Stomach smooth muscle (tissue), 2 donors: ENCODE data around the gene NEDD9.

Experiments
- H3K27ac ChIP-seq: one replicate; pipeline ENCODE4 v1.7.0; 2013; ENCODE audit warnings: mild to moderate bottlenecking, low read length, inconsistent platforms
- H3K27me3 ChIP-seq, 2 donors: one replicate each; pipeline ENCODE4 v1.7.0; 2013; ENCODE audit warnings: low read length in 2 of 2; ENCODE audit not compliant: insufficient read depth in 2 of 2, control insufficient read depth in 1 of 2
- H3K36me3 ChIP-seq, 2 donors: one replicate each; pipeline ENCODE4 v1.7.0; 2013; ENCODE audit warnings: low read length in 2 of 2; ENCODE audit not compliant: control insufficient read depth in 2 of 2, insufficient read depth in 2 of 2
- H3K4me1 ChIP-seq: one replicate; pipeline ENCODE4 v1.7.0; 2013; ENCODE audit warnings: low read length; ENCODE audit not compliant: control insufficient read depth, insufficient read depth
- H3K4me3 ChIP-seq, 2 donors: one replicate each; pipeline ENCODE4 v1.7.0; 2013; ENCODE audit warnings: low read length in 2 of 2
- H3K9ac ChIP-seq, 2 donors: one replicate each; pipeline ENCODE4 v1.7.0; 2013; ENCODE audit warnings: low read length in 2 of 2, mild to moderate bottlenecking in 1 of 2
- H3K9me3 ChIP-seq, 2 donors: one replicate each; pipeline ENCODE4 v1.7.0; 2013; ENCODE audit warnings: low read length in 2 of 2; ENCODE audit not compliant: control insufficient read depth in 2 of 2
- donor health status: healthy.
- donor health status: Pancreatic carcinoma.

NEDD9 gene

DNA sequence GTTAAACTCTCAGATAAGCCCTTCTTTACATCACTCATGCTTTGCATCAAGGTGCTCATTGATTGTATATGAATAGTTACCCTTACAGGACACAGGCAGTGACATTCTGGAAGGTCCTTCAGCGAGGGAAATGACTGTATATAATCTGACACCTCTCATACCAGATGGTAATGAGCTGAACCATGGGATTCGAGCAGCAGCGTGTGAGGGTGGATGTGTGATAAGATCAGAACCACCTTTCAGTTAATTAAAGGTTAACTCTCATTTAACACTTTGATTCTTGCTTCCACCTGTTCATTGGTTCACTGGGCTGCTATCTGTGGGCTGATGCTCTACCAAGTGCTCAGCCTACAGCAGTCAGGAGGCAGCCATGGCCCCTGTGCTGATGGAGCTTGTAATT is 24.2 kb downstream of the NEDD9 start:
- no peak overlapping the region for H3K4me3 ChIP-seq
- H3K9ac ChIP-seq, result no peak overlapping the region
- H3K36me3 ChIP-seq, result no peaks in the 10 kb centered on the region
- no peak overlapping the region for H3K27ac ChIP-seq
- H3K4me1 ChIP-seq, result peaks cover 10% of the 10 kb centered on the region
- no peaks in the 10 kb centered on the region for H3K9me3 ChIP-seq
- no peaks in the 10 kb centered on the region for H3K27me3 ChIP-seq

- no peak overlapping the region for H3K9ac ChIP-seq
- no peaks in the 10 kb centered on the region for H3K27me3 ChIP-seq
- no peak overlapping the region for H3K27ac ChIP-seq
- H3K4me3 ChIP-seq, result no peak overlapping the region
- peaks cover 4% of the 10 kb centered on the region for H3K4me1 ChIP-seq
- H3K9me3 ChIP-seq, result no peaks in the 10 kb centered on the region
- no peaks in the 10 kb centered on the region for H3K36me3 ChIP-seq
Observed at GRCh38 chr6:11207199-11207968, 25.1 kb downstream of the NEDD9 start.

- Histone ChIP-seq H3K4me3 (no peak overlapping the region), H3K4me1 (peaks cover 4% of the 10 kb centered on the region), H3K27ac (no peak overlapping the region), H3K9me3 (no peaks in the 10 kb centered on the region), H3K27me3 (no peaks in the 10 kb centered on the region), H3K36me3 (no peaks in the 10 kb centered on the region), H3K9ac (no peak overlapping the region)
Observed at GRCh38 chr6:11206576-11206975, 25.9 kb downstream of the NEDD9 start.

DNA sequence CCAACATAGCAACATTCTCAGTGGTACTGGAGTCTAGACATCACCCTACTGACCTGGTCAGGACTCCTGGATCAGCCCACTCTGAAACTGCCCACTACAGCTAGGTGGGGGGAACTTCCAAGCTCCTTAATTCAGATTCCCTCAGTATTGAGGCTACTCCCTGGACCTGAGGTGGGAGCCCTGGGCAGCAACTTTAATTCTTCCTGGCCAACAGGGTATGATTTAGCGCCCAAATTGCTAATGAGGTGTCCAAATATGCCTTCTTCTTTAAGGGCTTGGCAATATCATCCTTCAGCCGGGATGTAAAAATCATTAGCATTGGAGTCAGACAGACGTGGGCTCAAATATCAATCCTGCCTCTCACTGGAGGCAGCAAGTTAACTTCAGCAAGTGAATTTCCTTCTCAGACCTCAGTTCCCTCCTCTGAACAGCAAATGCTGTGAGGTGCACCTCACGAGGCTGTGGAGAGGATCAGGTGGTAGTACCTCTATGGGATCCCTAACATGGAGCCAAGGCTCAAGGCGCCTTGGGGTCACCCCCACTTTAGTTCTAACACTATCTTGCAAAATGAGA is 27.6 kb downstream of the NEDD9 start:
- no peak overlapping the region for H3K27ac ChIP-seq
- H3K36me3 ChIP-seq, result no peaks in the 10 kb centered on the region
- H3K4me1 ChIP-seq, result peaks cover 4% of the 10 kb centered on the region
- H3K4me3 ChIP-seq, result no peak overlapping the region
- no peaks in the 10 kb centered on the region for H3K9me3 ChIP-seq
- H3K27me3 ChIP-seq, result no peaks in the 10 kb centered on the region
- no peak overlapping the region for H3K9ac ChIP-seq

DNA sequence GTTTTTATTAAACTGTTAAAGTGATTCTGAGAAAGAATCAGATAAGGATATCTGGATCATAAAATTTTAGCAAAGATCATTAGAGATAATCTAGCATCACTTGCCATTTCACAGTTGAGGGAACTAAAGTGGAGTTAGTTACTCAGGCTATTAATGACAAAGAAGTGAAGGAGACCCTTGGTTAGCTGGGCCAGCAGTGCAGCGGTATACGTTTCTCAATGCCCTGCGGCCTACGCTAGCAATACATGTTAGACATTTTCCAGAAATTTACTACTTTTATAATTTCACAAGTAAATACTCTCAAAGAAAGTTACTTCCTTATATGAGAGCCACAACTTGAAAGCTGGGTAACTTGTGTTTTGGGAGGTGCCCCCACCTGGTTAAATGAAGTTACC is 28.5 kb downstream of the NEDD9 start:
- Histone ChIP-seq H3K4me1 (peaks cover 4% of the 10 kb centered on the region), H3K4me3 (no peak overlapping the region), H3K9me3 (no peaks in the 10 kb centered on the region), H3K27me3 (no peaks in the 10 kb centered on the region), H3K36me3 (no peaks in the 10 kb centered on the region), H3K9ac (no peak overlapping the region), H3K27ac (no peak overlapping the region)

GRCh38 chr6:11203306-11204004 is 29.0 kb downstream of the NEDD9 start:
- H3K4me1 ChIP-seq, result peaks cover 4% of the 10 kb centered on the region
- no peak overlapping the region for H3K27ac ChIP-seq
- no peaks in the 10 kb centered on the region for H3K36me3 ChIP-seq

GRCh38 chr6:11202513-11203305 is 29.8 kb downstream of the NEDD9 start:
- H3K4me1 ChIP-seq, result peaks cover 4% of the 10 kb centered on the region
- no peak overlapping the region for H3K9ac ChIP-seq
- H3K36me3 ChIP-seq, result no peaks in the 10 kb centered on the region

More at GRCh38 chr6:11203306-11204004, 29.0 kb downstream of the NEDD9 start:
- Histone ChIP-seq H3K27me3 (no peaks in the 10 kb centered on the region), H3K4me3 (no peak overlapping the region), H3K9me3 (no peaks in the 10 kb centered on the region), H3K9ac (no peak overlapping the region)

DNA sequence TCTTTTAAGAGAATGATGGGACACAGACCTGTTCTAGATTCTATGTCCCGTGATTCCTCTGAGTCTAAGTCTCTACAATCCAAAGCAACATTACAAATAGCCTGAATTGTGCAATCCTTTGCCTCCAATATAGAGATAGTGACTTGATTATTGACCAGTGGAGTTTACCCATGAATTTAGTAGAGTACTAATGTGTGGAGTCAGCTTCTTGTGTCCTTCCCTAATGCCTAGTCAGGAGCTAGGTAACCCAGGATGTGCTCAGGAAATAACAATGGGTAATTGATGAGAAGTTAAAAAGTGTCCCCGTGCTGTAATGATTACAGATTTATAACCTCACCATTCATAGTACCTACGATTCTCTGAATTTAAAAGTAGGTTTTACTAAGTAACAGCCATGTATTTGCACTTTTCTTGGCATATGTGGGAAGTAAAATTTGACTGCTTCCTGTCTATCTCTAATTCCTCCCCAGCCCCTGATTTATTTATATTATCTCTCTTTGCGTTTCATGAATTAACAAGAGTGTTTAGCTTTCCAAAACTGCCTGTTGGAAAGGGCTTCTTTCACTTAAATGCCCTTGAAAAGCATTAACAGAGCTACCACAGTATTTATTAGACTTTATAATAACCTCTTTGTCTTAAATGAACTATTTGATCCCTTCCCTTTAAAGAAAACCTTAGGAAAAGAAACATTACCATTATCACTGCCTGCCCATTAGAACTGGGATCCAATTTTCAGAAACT is 30.5 kb downstream of the NEDD9 start:
- H3K4me3 ChIP-seq, result no peak overlapping the region
- H3K36me3 ChIP-seq, result no peaks in the 10 kb centered on the region
- H3K27ac ChIP-seq, result no peak overlapping the region
- H3K9me3 ChIP-seq, result no peaks in the 10 kb centered on the region
- no peaks in the 10 kb centered on the region for H3K4me1 ChIP-seq
- no peak overlapping the region for H3K9ac ChIP-seq
- H3K27me3 ChIP-seq, result no peaks in the 10 kb centered on the region

More at GRCh38 chr6:11202513-11203305, 29.8 kb downstream of the NEDD9 start:
- Histone ChIP-seq H3K27ac (no peak overlapping the region), H3K27me3 (no peaks in the 10 kb centered on the region), H3K4me3 (no peak overlapping the region), H3K9me3 (no peaks in the 10 kb centered on the region)

- Histone ChIP-seq H3K4me3 (no peak overlapping the region), H3K27ac (no peak overlapping the region), H3K9ac (no peak overlapping the region), H3K36me3 (no peaks in the 10 kb centered on the region), H3K4me1 (no peaks in the 10 kb centered on the region), H3K27me3 (no peaks in the 10 kb centered on the region), H3K9me3 (no peaks in the 10 kb centered on the region)
Observed at GRCh38 chr6:11201015-11201414, 31.5 kb downstream of the NEDD9 start.

DNA sequence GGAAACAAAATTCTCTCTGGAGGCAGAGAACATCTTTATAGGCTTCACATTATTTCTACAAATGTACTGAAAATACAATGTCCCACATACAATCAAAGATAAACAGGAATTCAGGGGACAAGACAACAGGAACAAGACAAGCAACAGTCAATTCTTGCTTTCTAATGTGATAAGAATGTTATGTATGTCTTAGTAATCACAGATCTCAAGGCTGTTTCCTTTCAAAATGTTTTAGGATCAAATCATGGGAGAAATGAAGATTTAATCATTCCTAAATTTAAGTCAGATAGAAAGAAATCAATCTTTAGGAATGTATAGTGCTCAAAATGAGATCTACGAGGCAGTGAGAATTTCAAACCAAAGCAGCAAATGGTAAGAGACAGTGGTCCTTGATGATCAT is 32.1 kb downstream of the NEDD9 start:
- Histone ChIP-seq H3K36me3 (no peaks in the 10 kb centered on the region), H3K9me3 (no peaks in the 10 kb centered on the region), H3K27me3 (no peaks in the 10 kb centered on the region), H3K27ac (no peak overlapping the region), H3K4me3 (no peak overlapping the region), H3K4me1 (no peaks in the 10 kb centered on the region), H3K9ac (no peak overlapping the region)
